ENCODE results near the gene SAMD14. TPM values are rescaled to one million over a fixed set of nuclear protein-coding genes. Genes with fewer than 3 reads are reported as not detected.

SAMD14 gene
- total RNA-seq, 2 experiments from 2014 or later = 0.47 to 1.3 TPM

GRCh38 chr17:50132104-50132794, 2.3 kb upstream of the SAMD14 start:
- no peak overlapping the region for H3K27ac Mint-ChIP-seq
- TF ChIP-seq, protein P1, sequence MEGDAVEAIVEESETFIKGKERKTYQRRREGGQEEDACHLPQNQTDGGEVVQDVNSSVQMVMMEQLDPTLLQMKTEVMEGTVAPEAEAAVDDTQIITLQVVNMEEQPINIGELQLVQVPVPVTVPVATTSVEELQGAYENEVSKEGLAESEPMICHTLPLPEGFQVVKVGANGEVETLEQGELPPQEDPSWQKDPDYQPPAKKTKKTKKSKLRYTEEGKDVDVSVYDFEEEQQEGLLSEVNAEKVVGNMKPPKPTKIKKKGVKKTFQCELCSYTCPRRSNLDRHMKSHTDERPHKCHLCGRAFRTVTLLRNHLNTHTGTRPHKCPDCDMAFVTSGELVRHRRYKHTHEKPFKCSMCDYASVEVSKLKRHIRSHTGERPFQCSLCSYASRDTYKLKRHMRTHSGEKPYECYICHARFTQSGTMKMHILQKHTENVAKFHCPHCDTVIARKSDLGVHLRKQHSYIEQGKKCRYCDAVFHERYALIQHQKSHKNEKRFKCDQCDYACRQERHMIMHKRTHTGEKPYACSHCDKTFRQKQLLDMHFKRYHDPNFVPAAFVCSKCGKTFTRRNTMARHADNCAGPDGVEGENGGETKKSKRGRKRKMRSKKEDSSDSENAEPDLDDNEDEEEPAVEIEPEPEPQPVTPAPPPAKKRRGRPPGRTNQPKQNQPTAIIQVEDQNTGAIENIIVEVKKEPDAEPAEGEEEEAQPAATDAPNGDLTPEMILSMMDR (IDR thresholded peaks at IDR 0.05) = no peak
- DNase-seq (no peak), ATAC-seq (no peak)
- H3K36me3 Mint-ChIP-seq (ENCODE audit: low read depth) = peaks cover 19% of the 10 kb centered on the region
- no peaks in the 10 kb centered on the region for H3K9me3 Mint-ChIP-seq
- H3K4me3 Mint-ChIP-seq = no peak overlapping the region
- intact Hi-C loops (cut with micrococcal nuclease) = no loop called here
- H3K4me1 Mint-ChIP-seq (ENCODE audit: low read depth) = peaks cover 22% of the 10 kb centered on the region
- H3K27me3 Mint-ChIP-seq = peaks cover 23% of the 10 kb centered on the region
- ChIA-PET POLR2A (interaction anchor here (1.2 to 3.3 kb wide), 5 partner anchors 14 to 30 kb away, joined by 3 to 9 read pairs (median 4); no protein-coding TSS in a partner anchor), CTCF (interaction anchor here (0.6 to 3.4 kb wide), 5 partner anchors 8 to 38 kb away, joined by 3 to 23 read pairs (median 12); no protein-coding TSS in a partner anchor)

GRCh38 chr17:50130559-50131305, 772 bp upstream of the SAMD14 start:
- POLR2A ChIA-PET = interaction anchor here (0.5 to 3.3 kb wide), 9 partner anchors 8 to 39 kb away, joined by 3 to 9 read pairs (median 4); no protein-coding TSS in a partner anchor
- TF ChIP-seq, protein P1 (IDR thresholded peaks at IDR 0.05) = no peak
- ATAC-seq (peak; percentile 51), DNase-seq (peak; percentile 71)
- Mint-ChIP-seq H3K9me3 (no peaks in the 10 kb centered on the region), H3K4me3 (peak overlapping the region; percentile 58), H3K27me3 (peaks cover 23% of the 10 kb centered on the region), H3K4me1 (ENCODE audit: low read depth) (peaks cover 22% of the 10 kb centered on the region), H3K27ac (peak overlapping the region; percentile 62), H3K36me3 (ENCODE audit: low read depth) (peaks cover 5% of the 10 kb centered on the region)
- CTCF ChIA-PET = interaction anchor here (1.0 to 3.4 kb wide), 9 partner anchors 9 to 74 kb away, joined by 3 to 23 read pairs (median 5); partner anchors contain the start of gene PPP1R9B
- intact Hi-C loops (cut with micrococcal nuclease) = no loop called here

DNA sequence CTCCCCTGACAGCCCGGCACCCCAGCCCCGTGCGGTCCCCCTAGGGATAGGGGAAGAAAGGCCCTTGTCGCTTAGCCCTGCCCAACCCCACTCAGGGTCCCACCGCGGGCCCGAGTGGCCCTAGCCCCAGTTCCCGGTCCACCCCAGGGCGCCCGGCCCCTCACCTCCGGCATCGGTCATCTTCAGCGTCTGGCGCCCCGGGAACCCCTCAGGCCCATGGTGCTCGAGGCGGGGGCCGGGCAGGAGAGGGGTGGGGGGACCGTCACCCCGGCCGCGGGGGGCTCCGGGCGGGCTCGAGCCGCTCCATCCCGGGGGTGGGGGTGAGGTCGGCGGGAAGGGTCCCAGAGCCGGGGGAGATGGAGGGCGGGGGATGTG, 620 bp downstream of the SAMD14 start:
- POLR2A ChIA-PET = no interaction called here
- CTCF ChIA-PET = interaction anchor here (1.7 to 3.0 kb wide), 4 partner anchors 11 to 32 kb away, joined by 5 to 23 read pairs (median 11); partner anchors contain the start of gene PPP1R9B
- TF ChIP-seq, protein P1 (IDR thresholded peaks at IDR 0.05) = no peak
- ATAC-seq = no peak
- peaks cover 22% of the 10 kb centered on the region for H3K4me1 Mint-ChIP-seq (ENCODE audit: low read depth)
- peaks cover 23% of the 10 kb centered on the region for H3K27me3 Mint-ChIP-seq
- no peak overlapping the region for H3K27ac Mint-ChIP-seq
- DNase-seq = no peak
- peak overlapping the region; percentile 46 for H3K4me3 Mint-ChIP-seq
- peaks cover 4% of the 10 kb centered on the region for H3K36me3 Mint-ChIP-seq (ENCODE audit: low read depth)
- H3K9me3 Mint-ChIP-seq = no peaks in the 10 kb centered on the region
- intact Hi-C loops (cut with micrococcal nuclease) = no loop called here

GRCh38 chr17:50128441-50129352, 1.3 kb downstream of the SAMD14 start:
- ChIA-PET POLR2A (interaction anchor here (0.6 kb wide), 1 partner anchor 12 kb away, joined by 3 read pairs; no protein-coding TSS in a partner anchor), CTCF (interaction anchor here (0.6 to 4.6 kb wide), 2 partner anchors 13 kb away, joined by 3 to 24 read pairs; no protein-coding TSS in a partner anchor)
- H3K27ac Mint-ChIP-seq = no peak overlapping the region
- ATAC-seq = no peak
- DNase-seq = no peak
- peak overlapping the region; percentile 9 for H3K4me3 Mint-ChIP-seq
- TF ChIP-seq, protein P1 (IDR thresholded peaks at IDR 0.05) = no peak
- H3K36me3 Mint-ChIP-seq (ENCODE audit: low read depth) = peaks cover 4% of the 10 kb centered on the region
- H3K4me1 Mint-ChIP-seq (ENCODE audit: low read depth) = peaks cover 22% of the 10 kb centered on the region
- H3K27me3 Mint-ChIP-seq = peaks cover 23% of the 10 kb centered on the region
- H3K9me3 Mint-ChIP-seq = no peaks in the 10 kb centered on the region
- intact Hi-C loops (cut with micrococcal nuclease) = no loop called here

All from activated CD8-positive, alpha-beta T cell treated with anti-CD3 and anti-CD28 coated beads for 36 hours (primary cell).